NT2/D1 (cell line): ENCODE measurements around the gene HNRNPK.

Source experiments
- SUZ12 ChIP-seq: IDR thresholded peaks from 2 replicates; pipeline ENCODE4 v1.6.1; 2011; ENCODE audit not compliant: insufficient read length, insufficient read depth; ENCODE audit errors: extremely low read depth
- YY1 ChIP-seq: IDR thresholded peaks from 2 replicates; pipeline ENCODE4 v1.6.1; 2011; ENCODE audit not compliant: insufficient read length, insufficient read depth

- TF ChIP-seq YY1 = no peak
- no peak for TF ChIP-seq SUZ12
Measured at GRCh38 chr9:83936523-83936922, 43.5 kb downstream of the HNRNPK start.
